ENCODE data around the gene FKBP2. TPM values are rescaled to one million over a fixed set of nuclear protein-coding genes. Genes with fewer than 3 reads are reported as not detected.

The FKBP2 gene
- total RNA-seq, 4 donors from 2014 or later: 38.2 to 101 (median 57.8) TPM

GRCh38 chr11:64284962-64285884 lies 44.3 kb downstream of the FKBP2 start, which contains the start of gene GPR137:
GPR137 (plus strand) TSS chr11:64285848; CDS start chr11:64286525, 677 bp downstream.
- TF ChIP-seq, protein P1, sequence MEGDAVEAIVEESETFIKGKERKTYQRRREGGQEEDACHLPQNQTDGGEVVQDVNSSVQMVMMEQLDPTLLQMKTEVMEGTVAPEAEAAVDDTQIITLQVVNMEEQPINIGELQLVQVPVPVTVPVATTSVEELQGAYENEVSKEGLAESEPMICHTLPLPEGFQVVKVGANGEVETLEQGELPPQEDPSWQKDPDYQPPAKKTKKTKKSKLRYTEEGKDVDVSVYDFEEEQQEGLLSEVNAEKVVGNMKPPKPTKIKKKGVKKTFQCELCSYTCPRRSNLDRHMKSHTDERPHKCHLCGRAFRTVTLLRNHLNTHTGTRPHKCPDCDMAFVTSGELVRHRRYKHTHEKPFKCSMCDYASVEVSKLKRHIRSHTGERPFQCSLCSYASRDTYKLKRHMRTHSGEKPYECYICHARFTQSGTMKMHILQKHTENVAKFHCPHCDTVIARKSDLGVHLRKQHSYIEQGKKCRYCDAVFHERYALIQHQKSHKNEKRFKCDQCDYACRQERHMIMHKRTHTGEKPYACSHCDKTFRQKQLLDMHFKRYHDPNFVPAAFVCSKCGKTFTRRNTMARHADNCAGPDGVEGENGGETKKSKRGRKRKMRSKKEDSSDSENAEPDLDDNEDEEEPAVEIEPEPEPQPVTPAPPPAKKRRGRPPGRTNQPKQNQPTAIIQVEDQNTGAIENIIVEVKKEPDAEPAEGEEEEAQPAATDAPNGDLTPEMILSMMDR (IDR thresholded peaks at IDR 0.05): peak in 2 of 5 experiments; percentile 33 to 43
- TF ChIP-seq EP300 (IDR thresholded peaks at IDR 0.05) (peak in 1 of 2 donors; percentile 4), POLR2A (IDR thresholded peaks at IDR 0.05) (peak in 1 of 2 donors; percentile 13)
- 0 to 1% methylated on average over 19 to 56 of the region's 102 CpGs for WGBS, 2 donors
- no peaks in the 10 kb centered on the region for H3K9me3 ChIP-seq
- peaks cover 0 to 36% (median 0%) of the 10 kb centered on the region in 3 donors for H3K36me3 ChIP-seq
- H3K27me3 ChIP-seq: peaks cover 0 to 9% of the 10 kb centered on the region in 2 donors
- H3K27ac ChIP-seq: peak within 1 kb of the TSS; percentile 91 to 98 (median 94)
- peak within 1 kb of the TSS; percentile 79 to 84 (median 82) for H3K4me3 ChIP-seq
- peaks cover 0 to 30% (median 21%) of the 10 kb centered on the region in 4 donors for H3K4me1 ChIP-seq
- DNase-seq (ENCODE audit: low spot score in 2 of 2): peak; percentile 66 to 81

- H3K36me3 ChIP-seq: peaks cover 0 to 30% (median 0%) of the 10 kb centered on the region in 3 donors
- H3K9me3 ChIP-seq: no peaks in the 10 kb centered on the region
- DNase-seq (ENCODE audit: low spot score in 2 of 2): no peak
- peaks cover 0 to 17% of the 10 kb centered on the region in 2 donors for H3K27me3 ChIP-seq
- TF ChIP-seq, protein P1 (IDR thresholded peaks at IDR 0.05): no peak
- no peak for TF ChIP-seq EP300 (IDR thresholded peaks at IDR 0.05)
- TF ChIP-seq POLR2A (IDR thresholded peaks at IDR 0.05): no peak
- WGBS, 2 donors: 31 to 43% methylated on average over 23 to 33 of the region's 40 CpGs
- H3K4me3 ChIP-seq: peak overlapping the region; percentile 79 to 84 (median 82)
- H3K4me1 ChIP-seq: peaks cover 0 to 32% (median 23%) of the 10 kb centered on the region in 4 donors
- H3K27ac ChIP-seq: peak overlapping the region; percentile 91 to 98 (median 94)
Observed at GRCh38 chr11:64285885-64286800, 45.2 kb downstream of the FKBP2 start.

GRCh38 chr11:64286801-64287159 lies 45.9 kb downstream of the FKBP2 start:
- TF ChIP-seq, protein P1 (IDR thresholded peaks at IDR 0.05): no peak
- no peak for DNase-seq (ENCODE audit: low spot score in 2 of 2)
- no peak overlapping the region for H3K4me3 ChIP-seq
- H3K27ac ChIP-seq: no peak overlapping the region
- 90% methylated on average over 8 to 9 of the region's 9 CpGs for WGBS, 2 donors
- peaks cover 0 to 19% of the 10 kb centered on the region in 2 donors for H3K27me3 ChIP-seq
- H3K4me1 ChIP-seq: peaks cover 0 to 39% (median 25%) of the 10 kb centered on the region in 4 donors
- H3K36me3 ChIP-seq: peaks cover 0 to 24% (median 0%) of the 10 kb centered on the region in 3 donors
- H3K9me3 ChIP-seq: no peaks in the 10 kb centered on the region

- peaks cover 0 to 46% (median 29%) of the 10 kb centered on the region in 4 donors for H3K4me1 ChIP-seq
- WGBS, 2 donors: 90 to 93% methylated on average over 21 to 32 of the region's 33 CpGs
- peaks cover 0 to 28% of the 10 kb centered on the region in 2 donors for H3K27me3 ChIP-seq
- H3K27ac ChIP-seq: no peak overlapping the region
- H3K4me3 ChIP-seq: no peak overlapping the region
- H3K9me3 ChIP-seq: no peaks in the 10 kb centered on the region
- DNase-seq (ENCODE audit: low spot score in 2 of 2): no peak
- TF ChIP-seq, protein P1 (IDR thresholded peaks at IDR 0.05): no peak
- no peak for TF ChIP-seq POLR2A (IDR thresholded peaks at IDR 0.05)
- no peak for TF ChIP-seq EP300 (IDR thresholded peaks at IDR 0.05)
- peaks cover 0 to 18% (median 0%) of the 10 kb centered on the region in 3 donors for H3K36me3 ChIP-seq
Observed at GRCh38 chr11:64287676-64288352, 46.9 kb downstream of the FKBP2 start.
